ENCODE results near the gene TGFBR3.

TGFBR3 gene

GRCh38 chr1:91711504-91712247 is 174.3 kb downstream of the TGFBR3 start:
- DNase-seq (ENCODE audit: low read depth in 2 of 2) = no peak

- DNase-seq (ENCODE audit: low read depth in 2 of 2) = no peak
Observed at GRCh38 chr1:91710261-91710660, 175.7 kb downstream of the TGFBR3 start.

DNA sequence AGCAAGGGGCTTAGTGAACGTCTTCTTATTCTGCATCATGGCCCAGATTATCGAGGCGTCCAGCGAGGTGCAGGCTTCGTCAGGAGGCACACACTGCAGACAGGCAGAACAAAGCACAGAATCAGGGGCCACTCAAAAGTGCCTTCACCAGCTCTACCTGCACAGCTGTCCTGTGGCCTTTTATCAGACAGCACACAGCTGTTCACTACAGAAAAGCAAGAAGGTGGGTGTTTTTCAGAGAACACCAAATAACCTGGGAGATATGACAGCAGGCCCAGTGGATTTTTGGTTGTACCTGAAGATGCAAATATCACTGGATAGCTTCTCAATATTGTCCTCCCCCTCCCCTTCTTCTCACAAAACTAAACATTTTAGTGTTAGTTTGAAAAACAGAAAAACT is 177.3 kb downstream of the TGFBR3 start:
- no peak for DNase-seq (ENCODE audit: low read depth in 2 of 2)

DNA sequence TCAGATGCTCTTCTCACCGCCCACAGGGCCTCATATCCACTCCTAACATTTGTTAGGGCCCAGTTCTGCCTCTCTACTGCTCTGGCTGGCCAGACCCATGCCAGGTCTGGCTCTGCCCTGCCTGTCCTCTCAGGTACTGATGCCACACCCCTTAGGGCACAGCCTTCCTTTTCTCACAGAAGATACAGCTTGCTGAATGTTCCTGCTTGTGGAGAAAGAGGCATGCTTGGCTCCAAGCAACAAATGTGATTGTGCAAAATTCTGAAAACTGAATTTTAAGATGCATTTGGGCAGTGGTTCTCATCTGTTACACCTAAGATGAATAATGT is 178.1 kb downstream of the TGFBR3 start:
- no peak for DNase-seq (ENCODE audit: low read depth in 2 of 2)

DNA sequence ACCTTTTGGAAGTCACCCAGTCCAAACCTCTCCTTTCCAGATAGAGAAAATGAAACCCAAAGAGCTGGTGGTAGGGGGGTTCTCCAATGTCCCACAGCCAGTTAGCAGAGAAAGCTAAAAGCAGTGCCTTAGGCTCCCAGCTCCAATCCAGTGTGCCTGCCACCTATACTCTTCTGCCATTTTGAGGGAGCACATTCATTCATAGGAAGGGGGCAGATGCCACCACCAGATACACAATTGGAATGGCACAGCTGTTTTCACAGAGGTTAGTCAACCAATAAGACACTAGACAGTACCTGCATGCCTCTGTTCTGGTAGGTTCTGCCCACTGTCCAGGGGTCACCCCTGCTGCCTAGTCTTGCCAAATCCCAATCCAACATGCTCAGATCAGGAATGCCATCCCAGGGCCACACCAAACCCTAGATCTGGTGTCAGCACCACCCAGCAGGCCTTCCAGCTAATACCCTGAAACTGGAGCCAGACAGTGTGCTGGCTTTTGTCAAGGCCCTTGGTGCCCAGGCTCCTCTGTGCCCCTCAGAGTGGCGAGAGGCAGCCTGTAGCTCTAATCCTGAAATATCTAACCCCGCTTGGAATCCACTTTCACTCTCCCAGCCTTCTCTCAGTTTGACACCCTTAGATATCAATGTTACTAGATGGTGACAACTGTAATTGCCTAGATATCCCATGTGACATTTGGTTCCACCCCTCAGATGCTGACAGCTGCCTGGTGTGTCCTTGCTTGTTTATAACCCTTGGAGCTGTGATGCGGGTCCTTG is 178.6 kb downstream of the TGFBR3 start:
- no peak for DNase-seq (ENCODE audit: low read depth in 2 of 2)

GRCh38 chr1:91706140-91706957 is 179.6 kb downstream of the TGFBR3 start:
- DNase-seq (ENCODE audit: low read depth in 2 of 2) = no peak

DNA sequence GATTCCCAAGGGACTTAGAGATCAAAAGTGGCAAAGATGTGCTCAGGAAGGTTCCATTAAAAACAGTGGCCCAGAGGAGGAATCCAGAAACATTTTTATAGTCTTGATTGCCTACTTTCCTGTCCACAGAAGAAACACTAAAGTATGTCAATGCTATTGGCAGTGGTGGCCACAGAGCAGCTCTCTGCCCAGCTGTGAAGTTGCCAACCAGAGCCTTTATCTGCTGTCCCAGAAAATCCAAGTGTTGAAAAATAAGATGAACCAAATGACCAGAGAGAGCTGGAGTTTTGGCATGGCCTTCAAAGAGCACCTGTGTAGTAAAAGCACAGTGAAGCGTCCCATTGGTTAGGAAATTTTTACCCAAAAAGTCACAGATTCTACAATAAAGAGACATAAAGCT is 181.2 kb downstream of the TGFBR3 start:
- DNase-seq (ENCODE audit: low read depth in 2 of 2) = no peak

DNA sequence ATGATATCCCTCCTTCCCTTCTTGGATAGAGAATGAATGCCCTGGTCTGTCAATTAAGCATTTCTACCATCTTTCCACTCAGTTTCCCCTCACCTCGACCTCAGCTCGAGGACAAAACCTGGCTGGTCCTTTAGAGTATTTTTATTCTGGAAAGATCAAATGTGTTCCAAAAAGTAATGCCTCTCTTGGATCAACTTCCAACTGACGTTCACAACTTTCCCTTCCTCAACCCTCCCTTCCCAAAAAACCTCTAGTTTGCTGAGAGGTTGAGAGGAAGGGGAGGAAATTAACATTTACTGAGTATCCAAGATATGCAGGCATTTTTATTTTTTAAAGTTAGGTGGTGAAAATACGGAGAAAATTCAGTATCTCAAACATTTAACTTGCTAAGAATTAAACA is 182.9 kb downstream of the TGFBR3 start:
- DNase-seq (ENCODE audit: low read depth in 2 of 2) = no peak

DNA sequence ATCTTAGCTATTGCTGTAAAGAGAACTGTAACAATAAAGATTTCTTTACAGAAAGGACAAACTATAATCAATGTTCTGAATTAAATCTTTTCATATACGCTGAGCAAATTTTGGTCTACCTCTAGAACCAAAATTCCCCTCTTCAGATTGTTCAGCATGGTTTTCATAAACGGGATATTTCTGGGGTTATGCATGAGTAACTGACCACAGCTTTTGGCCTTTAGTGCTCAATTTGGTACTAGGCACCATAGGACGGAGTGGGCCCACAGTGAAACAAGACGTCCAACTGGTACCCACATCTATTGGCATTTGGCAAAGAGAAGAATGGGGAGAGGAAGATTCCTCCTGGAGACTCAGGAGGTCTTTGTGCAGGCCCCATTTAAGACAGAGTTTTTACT is 184.5 kb downstream of the TGFBR3 start:
- no peak for DNase-seq (ENCODE audit: low read depth in 2 of 2)

DNA sequence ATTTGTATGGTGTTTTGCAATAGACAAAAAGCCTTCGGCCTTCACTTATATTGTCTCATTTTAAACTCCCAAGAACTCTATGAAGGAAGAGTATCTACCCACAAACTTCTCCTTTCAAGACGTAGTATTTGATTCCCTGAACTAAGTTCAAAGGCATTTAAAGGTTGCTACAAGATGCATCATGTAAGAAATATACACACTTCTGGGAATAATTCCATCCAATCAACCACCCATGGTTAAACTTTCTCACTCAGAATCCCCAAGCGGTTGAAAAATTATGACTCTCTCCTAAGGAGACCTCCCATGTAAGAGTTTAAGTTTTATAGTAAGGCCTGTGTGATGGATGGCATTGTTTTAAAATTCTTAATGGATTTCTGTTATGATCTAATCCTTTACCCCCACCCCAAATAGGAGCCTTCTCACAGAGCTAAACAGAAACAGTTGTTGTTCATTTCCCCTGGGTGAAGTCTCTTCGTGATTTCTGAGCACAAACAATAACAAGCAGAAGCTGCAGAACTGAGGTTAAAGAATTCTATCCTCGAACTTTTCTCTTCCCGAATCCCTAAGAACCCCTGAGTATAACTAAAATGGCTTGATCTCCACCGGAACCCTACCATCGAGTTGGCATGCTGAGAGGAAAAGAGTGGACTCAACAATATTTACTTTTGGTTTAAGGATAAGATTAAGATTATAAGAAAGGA is 185.0 kb downstream of the TGFBR3 start:
- DNase-seq (ENCODE audit: low read depth in 2 of 2) = no peak

- DNase-seq (ENCODE audit: low read depth in 2 of 2) = no peak
Observed at GRCh38 chr1:91700332-91700731, 185.6 kb downstream of the TGFBR3 start.

- DNase-seq (ENCODE audit: low read depth in 2 of 2) = no peak
Observed at GRCh38 chr1:91699339-91699974, 186.5 kb downstream of the TGFBR3 start.

GRCh38 chr1:91697861-91698260 is 188.1 kb downstream of the TGFBR3 start:
- DNase-seq (ENCODE audit: low read depth in 2 of 2) = no peak

GRCh38 chr1:91697416-91697815 is 188.5 kb downstream of the TGFBR3 start:
- no peak for DNase-seq (ENCODE audit: low read depth in 2 of 2)

DNA sequence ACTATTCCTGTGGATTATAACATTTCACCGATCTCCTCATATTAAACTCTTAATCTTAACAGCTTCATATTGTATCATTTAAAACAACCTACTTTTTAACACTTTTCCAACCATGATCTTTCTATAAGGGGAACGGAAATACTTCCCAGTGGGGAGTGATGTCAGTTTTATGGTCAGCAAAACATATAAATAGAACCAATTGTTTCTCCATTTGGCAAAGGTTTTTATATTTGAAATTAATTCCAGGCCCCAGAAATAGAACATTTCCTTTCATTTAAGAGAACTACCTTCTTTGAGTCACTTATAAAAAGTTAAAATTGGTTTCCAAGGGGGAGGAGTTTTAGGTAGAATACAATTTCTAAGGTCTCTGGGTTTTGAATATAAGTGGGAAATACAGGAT is 189.6 kb downstream of the TGFBR3 start:
- no peak for DNase-seq (ENCODE audit: low read depth in 2 of 2)

DNA sequence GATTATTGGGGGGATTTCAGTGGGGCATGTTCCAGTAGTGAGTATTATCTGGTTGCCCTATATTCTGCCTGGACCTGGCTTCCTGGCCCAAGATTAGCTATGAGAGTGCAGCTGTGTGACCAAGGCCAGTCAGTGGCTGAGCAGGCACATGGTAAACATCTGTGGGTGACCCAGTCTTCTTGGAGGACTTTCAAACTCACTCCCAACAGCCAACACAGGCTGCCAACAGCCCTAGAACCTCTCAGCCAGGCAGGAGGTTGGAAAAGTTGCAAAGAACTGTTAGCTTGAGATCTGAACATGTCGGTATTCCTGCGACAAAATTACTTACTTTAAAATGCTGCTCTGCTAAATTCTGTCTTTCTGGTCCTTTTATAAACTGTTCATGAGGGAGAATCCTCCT is 192.4 kb downstream of the TGFBR3 start:
- no peak for DNase-seq (ENCODE audit: low read depth in 2 of 2)

GRCh38 chr1:91691525-91691924 is 194.4 kb downstream of the TGFBR3 start:
- DNase-seq (ENCODE audit: low read depth in 2 of 2) = no peak

DNA sequence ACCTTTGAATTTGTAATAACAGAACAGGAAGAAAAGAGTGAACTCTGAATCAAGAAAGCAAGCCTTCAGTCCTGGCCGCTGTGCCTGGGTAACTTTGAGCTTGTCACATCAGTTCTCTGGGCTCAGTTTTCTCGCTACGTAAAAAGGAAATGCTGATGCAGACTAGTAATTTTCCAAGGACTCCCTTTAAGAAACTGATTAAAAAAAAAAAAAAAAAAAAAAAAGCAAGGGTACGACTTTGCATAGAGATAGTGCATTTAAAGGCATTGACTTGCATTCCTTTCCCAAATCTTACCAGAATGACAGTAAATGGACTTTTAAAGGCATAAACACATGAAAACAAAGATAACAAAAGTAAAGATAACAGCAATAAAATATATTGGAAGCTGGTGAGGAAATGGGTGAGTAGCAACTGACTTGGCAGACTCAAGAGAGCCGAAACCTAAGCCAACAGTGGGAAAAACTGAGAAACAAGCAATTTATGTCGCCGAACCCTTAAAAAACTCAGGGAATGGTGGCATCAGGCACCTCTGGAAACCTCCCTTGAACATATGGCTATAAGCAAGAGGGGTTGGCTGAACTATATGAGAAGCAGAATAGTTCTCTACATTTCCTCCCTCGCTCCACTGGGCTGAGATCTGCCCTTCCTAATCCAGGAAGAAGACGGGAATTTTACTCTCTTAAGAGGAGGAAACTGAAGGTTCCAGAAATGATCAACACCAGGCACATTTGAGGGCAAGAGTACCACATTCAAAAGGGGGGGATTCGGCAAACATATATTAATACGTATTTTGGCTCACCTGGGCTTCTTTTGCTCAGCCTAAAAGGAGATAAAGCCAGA is 196.1 kb downstream of the TGFBR3 start:
- DNase-seq (ENCODE audit: low read depth in 2 of 2) = no peak

- no peak for DNase-seq (ENCODE audit: low read depth in 2 of 2)
Observed at GRCh38 chr1:91687452-91687851, 198.5 kb downstream of the TGFBR3 start.

DNA sequence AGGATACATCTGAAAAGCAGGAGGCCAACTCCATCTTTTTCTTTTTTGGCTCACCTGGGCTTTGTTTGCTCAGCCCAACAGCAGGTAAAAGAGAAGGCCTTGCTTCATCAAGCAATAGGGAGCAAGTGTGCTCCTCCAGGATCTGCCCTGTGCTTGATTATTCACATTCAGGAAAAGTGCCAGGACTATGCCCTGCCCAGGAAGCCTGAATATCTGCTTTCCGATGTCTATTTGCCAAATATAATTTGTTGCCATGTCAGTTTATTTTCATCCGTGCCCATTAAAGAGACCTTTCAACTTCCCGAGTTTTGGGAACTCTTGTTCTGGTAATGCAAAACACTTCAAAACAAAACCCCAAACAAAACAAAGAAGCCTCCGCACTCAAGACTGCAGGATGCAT is 200.0 kb downstream of the TGFBR3 start:
- DNase-seq (ENCODE audit: low read depth in 2 of 2) = no peak
